Endothelial cell of umbilical vein (primary cell): ENCODE results near the gene TMEM129. TPM values are rescaled to one million over a fixed set of nuclear protein-coding genes. Genes with fewer than 3 reads are reported as not detected.

Source experiments
- BruUV-seq: library from RNA; stranded (reverse); fragments of 400-500 nt; replicated peaks from 2 replicates; lab custom pipeline; 2021; lab: Mats Ljungman, UMichigan
- CTCF ChIA-PET: fragments of 300-600, 350-600 bp; sonication (Branson Sonifier 250); formaldehyde crosslinking; loops from one replicate; lab custom pipeline; 2021; ENCODE audit warnings: antibody characterized with exemption, inconsistent platforms; lab: Charles Lee
- POLR2A ChIA-PET: fragments of 300-600, 350-600 bp; sonication (Branson Sonifier 250); formaldehyde crosslinking; loops from one replicate; lab custom pipeline; 2021; ENCODE audit warnings: antibody characterized with exemption, inconsistent platforms; lab: Charles Lee
- DNase-seq: peaks from one replicate; pipeline ENCODE4 v3.0.0-alpha.2; 2011; ENCODE audit warnings: low read depth, low spot score
- FAIRE-seq: peaks from 2 replicates; lab custom pipeline; 2011; peaks lifted over from hg19 to GRCh38; lab: Jason Lieb, UNC
- H2AFZ ChIP-seq: 2 replicates; pipeline ENCODE4 v1.6.0; 2012; ENCODE audit warnings: low read depth, low read length, control low read depth, inconsistent platforms
- H3K27ac ChIP-seq: 2 replicates; pipeline ENCODE4 v1.5.1; 2011; ENCODE audit warnings: low read depth, mild to moderate bottlenecking, control low read depth, low read length, moderate library complexity; ENCODE audit not compliant: insufficient read depth
- H3K27me3 ChIP-seq, 2 experiments: 2 replicates each; pipeline versions ENCODE4 v1.6.0 to v1.6.1; 2011; ENCODE audit warnings: low read length in 2 of 2, mixed read lengths in 1 of 2; ENCODE audit not compliant: control insufficient read depth in 2 of 2, insufficient read depth in 2 of 2
- H3K36me3 ChIP-seq, 2 experiments: 2 replicates in 1 of 2; 3 replicates in 1 of 2; pipeline ENCODE4 v1.5.1; 2011; ENCODE audit warnings: low read length in 2 of 2, mild to moderate bottlenecking in 1 of 2, moderate library complexity in 1 of 2; ENCODE audit not compliant: control insufficient read depth in 2 of 2, insufficient read depth in 2 of 2; ENCODE audit errors: extremely low read depth in 1 of 2
- H3K4me1 ChIP-seq: 3 replicates; pipeline ENCODE4 v1.5.1; 2011; ENCODE audit warnings: mild to moderate bottlenecking, low read length; ENCODE audit not compliant: control insufficient read depth, insufficient read depth; ENCODE audit errors: extremely low read depth
- H3K4me2 ChIP-seq: 2 replicates; pipeline ENCODE4 v1.6.1; 2011; ENCODE audit warnings: low read length, control low read depth, mixed read lengths; ENCODE audit not compliant: insufficient read depth
- H3K4me3 ChIP-seq, 3 experiments: fragments of 200-600 bp in 1 of 3; sonication (generic), shearing (Covaris generic) in 1 of 3; replicated peaks in 1 of 3; 2 replicates each; pipeline ENCODE4 v1.5.1; 2011 to 2016; ENCODE audit warnings: control low read depth in 3 of 3, low read length in 3 of 3, mild to moderate bottlenecking in 2 of 3, inconsistent platforms in 1 of 3, low read depth in 1 of 3, moderate library complexity in 1 of 3; ENCODE audit not compliant: insufficient read depth in 1 of 3
- H3K79me2 ChIP-seq: 2 replicates; pipeline ENCODE4 v1.6.0; 2012; ENCODE audit warnings: low read length, inconsistent platforms; ENCODE audit not compliant: control insufficient read depth, insufficient read depth
- H3K9ac ChIP-seq: replicated peaks from 2 replicates; pipeline ENCODE3; 2011; ENCODE audit warnings: low read length, control low read depth; ENCODE audit not compliant: insufficient read depth; ENCODE audit errors: extremely low read depth
- H3K9me1 ChIP-seq: replicated peaks from 3 replicates; pipeline ENCODE4 v1.6.0; 2011; ENCODE audit warnings: mild to moderate bottlenecking, low read length; ENCODE audit not compliant: control insufficient read depth, insufficient read depth; ENCODE audit errors: extremely low read depth
- H3K9me3 ChIP-seq: replicated peaks from 2 replicates; pipeline ENCODE4 v1.5.1; 2012; ENCODE audit warnings: low read length, inconsistent platforms; ENCODE audit not compliant: control insufficient read depth, insufficient read depth
- H4K20me1 ChIP-seq: replicated peaks from 2 replicates; pipeline ENCODE3; 2011; ENCODE audit warnings: mild to moderate bottlenecking, low read length; ENCODE audit not compliant: control insufficient read depth, insufficient read depth; ENCODE audit errors: extremely low read depth
- CTCF ChIP-seq, 2 donors: IDR thresholded peaks; 1 replicate in 1 of 2; 2 replicates in 1 of 2; pipeline ENCODE4 v1.5.1; 2011; ENCODE audit warnings: low read length in 2 of 2, mild to moderate bottlenecking in 2 of 2, moderate library complexity in 2 of 2, control low read depth in 1 of 2, inconsistent platforms in 1 of 2, low read depth in 1 of 2; ENCODE audit not compliant: insufficient read depth in 1 of 2; ENCODE audit errors: extremely low read depth in 1 of 2
- EZH2 ChIP-seq: IDR thresholded peaks from 2 replicates; pipeline ENCODE4 v1.6.1; 2012; ENCODE audit warnings: borderline replicate concordance, low read depth, mild to moderate bottlenecking, moderate library complexity, low read length, inconsistent platforms; ENCODE audit not compliant: severe bottlenecking
- FOS ChIP-seq: IDR thresholded peaks from 2 replicates; pipeline ENCODE4 v1.6.1; 2011; ENCODE audit warnings: mild to moderate bottlenecking, low read length, moderate library complexity, borderline replicate concordance; ENCODE audit not compliant: insufficient read depth
- GATA2 ChIP-seq: IDR thresholded peaks from 2 replicates; pipeline ENCODE4 v1.7.0; 2011; ENCODE audit warnings: low read depth, mild to moderate bottlenecking, moderate library complexity, mixed read lengths, low read length; ENCODE audit not compliant: insufficient read length, insufficient read depth
- JUN ChIP-seq: IDR thresholded peaks from 2 replicates; pipeline ENCODE4 v1.6.1; 2011; ENCODE audit warnings: borderline replicate concordance, low read depth; ENCODE audit not compliant: insufficient read length, insufficient read depth
- MAX ChIP-seq: IDR thresholded peaks from 2 replicates; pipeline ENCODE4 v1.6.1; 2011; ENCODE audit not compliant: insufficient read depth, insufficient read length
- MYC ChIP-seq: IDR thresholded peaks from one replicate; pipeline ENCODE4 v1.6.1; 2011; ENCODE audit warnings: mild to moderate bottlenecking, low read depth, low read length
- POLR2A ChIP-seq: IDR thresholded peaks from 2 replicates; pipeline ENCODE4 v1.6.1; 2012; ENCODE audit warnings: low read depth, mild to moderate bottlenecking, control low read depth, low read length
- POLR2AphosphoS5 ChIP-seq: IDR thresholded peaks from 2 replicates; pipeline ENCODE4 v1.6.1; 2012; ENCODE audit warnings: low read depth, mild to moderate bottlenecking, control low read depth, low read length, moderate library complexity; ENCODE audit not compliant: insufficient read depth
- dilution Hi-C: fragments of 300-500 bp; cut with MboI; formaldehyde crosslinking; loops from one replicate; pipeline ENCODE4 v1.15.0; 2019; ENCODE audit warnings: low sequenced_read_pairs; ENCODE audit not compliant: extremely low pct_ligation_motif_present
- intact Hi-C: fragments of 100-400 bp; cut with micrococcal nuclease; formaldehyde crosslinking; loops from one replicate; pipeline ENCODE4 v1.10.0; 2022
- polyA plus RNA-seq, 4 experiments: library from polyadenylated mRNA; depleted of rRNA in 3 of 4; stranded (reverse) in 3 of 4; unstranded in 1 of 4; fragments of >200 nt; gene quantifications; 2 replicates each; pipeline versions ENCODE4 v1.2.1 to v1.2.3, GENCODE V29; 2011 to 2012; ENCODE audit warnings: missing spikeins in 1 of 4
- total RNA-seq: library from RNA; stranded (reverse); gene quantifications from 2 replicates; pipeline ENCODE4 v1.2.3, GENCODE V29; 2021

The TMEM129 gene
- total and polyA plus RNA-seq, 2 donors (not counting 3 experiments of a cell fraction or from before 2014, with no cell fraction given), result 23.2 to 33.2 TPM

- Histone ChIP-seq H3K36me3 (peaks cover 7 to 11% of the 10 kb centered on the region in 2 experiments), H3K9me1 (no peaks in the 10 kb centered on the region), H3K4me1 (peaks cover 43% of the 10 kb centered on the region), H3K9ac (peak overlapping the region; percentile 18), H3K27me3 (no peaks in the 10 kb centered on the region), H3K4me2 (peak overlapping the region; percentile 47), H3K9me3 (no peaks in the 10 kb centered on the region), H3K27ac (peak overlapping the region; percentile 70), H3K4me3 (peak overlapping the region in 1 of 3 experiments; percentile 25), H4K20me1 (no peaks in the 10 kb centered on the region), H3K79me2 (peaks cover 74% of the 10 kb centered on the region), H2AFZ (peak overlapping the region; percentile 23)
- TSS peak; percentile 15 for BruUV-seq
- dilution Hi-C loops (no loop called here), intact Hi-C loops (loop anchor here (1.0 kb wide), 1 partner anchor 15 kb away; the partner anchor contains the start of gene SLBP)
- ChIA-PET POLR2A (interaction anchor here (0.8 to 1.1 kb wide), 2 partner anchors 15 to 34 kb away, joined by 3 to 4 read pairs; partner anchors contain the start of gene SLBP), CTCF (interaction anchor here (0.6 to 12.0 kb wide), 12 partner anchors 14 to 1779 kb away, joined by 3 to 347 read pairs (median 6); partner anchors contain the start of gene SLBP)
- TF ChIP-seq GATA2 (no peak), EZH2 (no peak), MYC (no peak), CTCF (IDR thresholded peaks at IDR 0.05; ENCODE audit: extremely low read depth in 1 of 2, insufficient read depth in 1 of 2, low read depth in 1 of 2, low read length in 2 of 2) (no peak), JUN (peak; percentile 83), FOS (peak; percentile 85), MAX (peak; percentile 56), POLR2AphosphoS5 (peak; percentile 81), POLR2A (peak; percentile 58)
- FAIRE-seq, result peak; percentile 100
- peak; percentile 93 for DNase-seq
Observed at GRCh38 chr4:1727117-1728031, 6.3 kb upstream of the TMEM129 start.
